ENCODE measurements around the gene CTBP2.

DNA sequence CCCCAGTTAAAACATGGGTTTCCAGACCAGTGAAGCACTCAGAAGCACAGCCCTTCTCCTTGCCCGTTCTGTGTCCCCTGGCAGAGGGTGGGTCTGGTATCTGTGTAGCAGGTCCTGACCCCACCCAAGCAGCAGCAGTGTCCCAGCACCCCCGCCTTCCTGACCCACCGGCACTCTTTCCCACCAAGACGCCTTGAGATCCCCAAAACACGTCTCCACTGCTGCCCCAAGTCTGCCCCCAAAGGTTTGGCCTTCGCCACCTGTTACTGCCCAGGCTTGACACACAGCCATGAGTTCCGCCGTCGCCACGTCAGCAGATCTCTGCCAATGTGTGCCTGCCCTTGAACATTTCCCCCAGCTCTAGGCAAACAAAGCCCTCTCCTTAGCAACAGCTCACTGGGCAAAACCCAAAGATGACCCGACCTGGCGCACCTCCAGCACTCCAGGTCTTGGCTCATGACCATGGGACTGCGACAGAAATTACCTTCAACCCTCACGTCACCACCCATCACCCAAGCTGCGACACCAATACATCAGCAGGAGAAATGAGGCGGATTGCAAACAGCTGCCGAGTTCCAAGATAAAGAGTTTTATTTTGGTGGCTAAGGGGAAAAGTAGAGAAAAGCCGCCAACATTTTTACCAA lies 75.6 kb downstream of the CTBP2 start:
- no peak for TF ChIP-seq EGR1 (IDR thresholded peaks at IDR 0.05)
- TF ChIP-seq, protein P1, sequence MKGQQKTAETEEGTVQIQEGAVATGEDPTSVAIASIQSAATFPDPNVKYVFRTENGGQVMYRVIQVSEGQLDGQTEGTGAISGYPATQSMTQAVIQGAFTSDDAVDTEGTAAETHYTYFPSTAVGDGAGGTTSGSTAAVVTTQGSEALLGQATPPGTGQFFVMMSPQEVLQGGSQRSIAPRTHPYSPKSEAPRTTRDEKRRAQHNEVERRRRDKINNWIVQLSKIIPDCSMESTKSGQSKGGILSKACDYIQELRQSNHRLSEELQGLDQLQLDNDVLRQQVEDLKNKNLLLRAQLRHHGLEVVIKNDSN (IDR thresholded peaks at IDR 0.05) = no peak
- peak; percentile 91 for TF ChIP-seq NFIC (IDR thresholded peaks at IDR 0.05)

Data from Ishikawa (cell line).